Measurements from ENCODE around the gene PSMG4. TPM values are rescaled to one million over a fixed set of nuclear protein-coding genes. Genes with fewer than 3 reads are reported as not detected.

Gene PSMG4
- total and polyA plus RNA-seq, 5 donors: 7.9 to 16.7 (median 10.2) TPM

DNA sequence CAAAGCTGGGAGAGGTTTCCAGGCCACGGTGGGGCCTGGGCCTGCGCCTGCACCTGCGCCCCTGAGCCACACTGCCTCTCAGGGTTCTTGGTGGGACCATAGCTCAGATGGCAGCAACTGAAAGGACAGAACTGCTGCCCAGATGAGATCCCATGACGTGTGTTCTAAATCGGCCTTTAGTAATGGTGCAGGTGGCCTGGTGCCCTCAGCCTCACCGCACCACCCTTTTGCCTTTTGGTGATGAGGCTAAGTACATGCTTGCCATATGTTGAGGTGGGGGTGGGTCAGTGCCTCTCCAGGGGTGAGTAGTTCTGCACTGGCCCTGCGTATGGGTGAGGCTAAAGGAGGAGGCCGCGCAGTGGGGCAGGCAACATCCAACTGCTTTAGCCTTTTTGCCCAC, 7.4 kb downstream of the PSMG4 start:
- ATAC-seq: no peak
- WGBS: 60% methylated on average over 9 of the region's 9 CpGs
- intact Hi-C loops (cut with DNase I): no loop called here

DNA sequence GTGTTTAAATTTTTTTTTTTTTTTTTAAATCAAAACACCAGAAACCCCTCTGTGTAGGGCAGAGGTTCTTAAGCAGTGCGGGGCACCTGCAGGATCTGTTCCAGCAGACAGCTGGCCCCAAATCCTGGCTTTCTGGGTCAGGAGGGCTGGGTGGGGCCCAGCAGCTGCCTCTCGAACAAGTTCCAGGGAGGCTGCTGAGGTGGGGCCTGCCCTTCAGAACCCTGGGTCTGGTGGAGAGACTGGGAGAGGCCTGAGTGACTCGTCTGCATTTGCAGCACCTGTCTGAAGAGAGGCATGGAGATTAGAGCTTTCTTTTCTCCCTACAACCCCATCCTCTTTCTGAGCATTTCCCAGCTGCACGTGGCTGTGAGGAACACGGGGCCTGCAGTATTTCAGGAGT, 8.4 kb downstream of the PSMG4 start:
- Histone ChIP-seq H3K4me1 (ENCODE audit: control insufficient read depth, insufficient read depth, low read length) (no peaks in the 10 kb centered on the region), H3K9me3 (ENCODE audit: control insufficient read depth, low read length) (no peaks in the 10 kb centered on the region), H3K4me3 (ENCODE audit: low read length) (no peak overlapping the region), H3K27ac (ENCODE audit: low read length) (no peak overlapping the region), H3K27me3 (ENCODE audit: control insufficient read depth, insufficient read depth) (no peaks in the 10 kb centered on the region)
- DNase-seq (peak in 1 of 3 donors; percentile 17), ATAC-seq (no peak)
- 76% methylated on average over 5 of the region's 5 CpGs for WGBS
- intact Hi-C loops (cut with DNase I): no loop called here

More for the DNA sequence above, 7.4 kb downstream of the PSMG4 start:
- H3K27me3 ChIP-seq (ENCODE audit: control insufficient read depth, insufficient read depth): no peaks in the 10 kb centered on the region
- no peaks in the 10 kb centered on the region for H3K9me3 ChIP-seq (ENCODE audit: control insufficient read depth, low read length)
- H3K4me3 ChIP-seq (ENCODE audit: low read length): no peak overlapping the region
- H3K27ac ChIP-seq (ENCODE audit: low read length): no peak overlapping the region
- DNase-seq: peak in 1 of 3 donors; percentile 41
- no peaks in the 10 kb centered on the region for H3K4me1 ChIP-seq (ENCODE audit: control insufficient read depth, insufficient read depth, low read length)

DNA sequence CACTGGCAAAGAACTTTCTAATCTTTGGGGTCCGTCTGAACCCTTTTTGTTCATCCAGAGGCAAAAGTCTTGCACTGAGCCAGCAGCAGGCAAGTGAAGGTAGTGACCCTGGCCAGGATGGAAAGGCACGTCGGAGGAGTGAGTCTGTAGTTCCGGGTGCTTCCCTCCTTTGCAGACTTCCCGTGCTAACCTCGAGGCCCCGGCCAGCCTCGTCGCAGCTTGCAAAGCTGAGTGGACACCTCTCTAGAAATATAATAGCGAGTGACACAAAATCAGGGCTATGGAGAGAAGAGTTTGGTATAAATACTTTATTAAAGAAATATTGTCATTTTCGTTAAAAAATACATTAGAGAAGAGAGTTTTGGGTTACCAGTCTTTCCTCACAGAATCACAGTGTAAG, 9.9 kb downstream of the PSMG4 start:
- Histone ChIP-seq H3K27ac (ENCODE audit: low read length) (no peak overlapping the region), H3K4me1 (ENCODE audit: control insufficient read depth, insufficient read depth, low read length) (no peaks in the 10 kb centered on the region), H3K9me3 (ENCODE audit: control insufficient read depth, low read length) (no peaks in the 10 kb centered on the region), H3K27me3 (ENCODE audit: control insufficient read depth, insufficient read depth) (no peaks in the 10 kb centered on the region), H3K4me3 (ENCODE audit: low read length) (no peak overlapping the region)
- ATAC-seq (no peak), DNase-seq (peak in 1 of 3 donors; percentile 22)
- intact Hi-C loops (cut with DNase I): no loop called here
- whole genome bisulfite sequencing: 79% methylated on average over 11 of the region's 11 CpGs

DNA sequence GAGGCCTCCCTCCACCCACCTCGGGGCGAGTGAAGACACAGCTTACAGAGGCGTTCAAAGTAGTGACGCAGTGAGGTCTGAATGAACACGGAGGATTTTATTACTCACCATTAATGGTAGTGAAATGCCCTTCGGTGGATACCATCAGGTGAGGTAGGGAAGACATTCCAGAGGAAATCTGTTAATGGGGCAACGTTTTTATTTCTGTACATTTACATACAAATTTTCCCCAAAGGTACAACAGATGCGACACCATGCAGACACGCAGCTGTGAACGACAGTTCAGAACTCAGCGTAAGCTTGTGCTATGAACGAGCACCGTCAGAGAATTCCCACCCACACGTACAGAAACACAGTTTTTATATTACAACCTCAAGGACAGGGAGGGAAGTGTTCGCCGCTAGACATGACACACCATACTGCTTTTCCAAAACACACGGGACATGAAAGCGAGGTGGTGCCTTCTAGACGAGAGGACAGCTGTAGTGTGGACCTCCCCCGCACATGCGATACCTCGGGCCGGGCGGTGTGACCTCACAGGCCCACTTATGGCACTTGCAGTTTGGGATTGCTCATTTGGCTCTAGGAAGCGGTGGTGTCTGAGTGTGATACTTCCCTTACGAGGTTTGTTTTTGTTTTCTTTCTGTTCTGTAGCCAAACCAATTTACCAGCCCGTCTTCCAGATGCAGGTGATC, 10.7 kb downstream of the PSMG4 start:
- no peaks in the 10 kb centered on the region for H3K4me1 ChIP-seq (ENCODE audit: control insufficient read depth, insufficient read depth, low read length)
- peak in 1 of 3 donors; percentile 57 for DNase-seq
- H3K4me3 ChIP-seq (ENCODE audit: low read length): no peak overlapping the region
- WGBS: 84% methylated on average over 27 of the region's 27 CpGs
- H3K9me3 ChIP-seq (ENCODE audit: control insufficient read depth, low read length): no peaks in the 10 kb centered on the region
- no peak for ATAC-seq
- H3K27me3 ChIP-seq (ENCODE audit: control insufficient read depth, insufficient read depth): no peaks in the 10 kb centered on the region
- intact Hi-C loops (cut with DNase I): no loop called here
- H3K27ac ChIP-seq (ENCODE audit: low read length): no peak overlapping the region

DNA sequence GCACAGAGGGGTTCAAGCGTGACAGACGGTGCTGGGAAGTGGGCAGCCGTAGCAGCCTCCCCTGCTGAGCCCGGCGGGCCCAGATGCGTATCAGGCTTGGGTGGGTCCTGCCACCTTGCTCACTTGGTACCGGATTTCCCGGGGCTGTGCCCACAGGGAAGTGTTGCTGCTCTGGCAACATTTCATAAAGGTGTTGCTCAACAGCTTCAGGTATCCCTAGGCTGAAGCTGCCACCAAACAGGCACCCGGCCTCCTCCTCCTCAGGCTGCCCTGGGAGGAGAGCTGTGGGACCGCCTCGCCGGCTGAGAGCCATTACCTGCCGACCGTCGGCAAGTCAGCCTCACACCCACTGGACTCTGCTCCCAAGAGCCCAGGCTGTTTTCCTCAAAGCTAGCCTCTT, 11.5 kb downstream of the PSMG4 start:
- H3K27me3 ChIP-seq (ENCODE audit: control insufficient read depth, insufficient read depth): no peaks in the 10 kb centered on the region
- H3K27ac ChIP-seq (ENCODE audit: low read length): no peak overlapping the region
- DNase-seq (peak in 1 of 3 donors; percentile 21), ATAC-seq (no peak)
- intact Hi-C loops (cut with DNase I): loop anchor here in 1 of 4 donors (10.0 kb wide), 1 partner anchor 715 kb away; no protein-coding TSS in a partner anchor
- no peaks in the 10 kb centered on the region for H3K9me3 ChIP-seq (ENCODE audit: control insufficient read depth, low read length)
- H3K4me1 ChIP-seq (ENCODE audit: control insufficient read depth, insufficient read depth, low read length): no peaks in the 10 kb centered on the region
- no peak overlapping the region for H3K4me3 ChIP-seq (ENCODE audit: low read length)
- WGBS: 86% methylated on average over 15 of the region's 15 CpGs

DNA sequence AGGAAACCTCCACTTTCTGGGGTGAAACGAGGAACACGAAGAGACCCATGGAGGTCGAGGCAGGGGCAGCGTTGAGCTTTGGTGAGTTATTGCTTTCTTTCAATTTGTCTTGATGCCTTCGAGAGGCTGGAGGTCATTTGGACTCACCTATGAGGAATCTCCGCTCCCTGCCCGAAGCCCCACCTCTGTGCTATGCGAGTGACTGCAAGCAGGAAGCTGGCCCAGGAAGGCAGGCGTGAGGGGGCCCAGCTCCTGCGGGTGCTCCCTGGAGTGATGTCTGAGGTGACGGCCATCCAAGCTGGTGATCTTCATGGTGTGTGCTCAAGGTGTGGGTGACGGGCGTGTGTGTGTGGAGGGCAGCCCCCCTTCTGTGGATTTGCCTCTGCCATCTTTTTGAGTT, 13.0 kb downstream of the PSMG4 start:
- H3K9me3 ChIP-seq (ENCODE audit: control insufficient read depth, low read length): no peaks in the 10 kb centered on the region
- H3K27ac ChIP-seq (ENCODE audit: low read length): no peak overlapping the region
- no peak for ATAC-seq
- H3K4me3 ChIP-seq (ENCODE audit: low read length): no peak overlapping the region
- no peaks in the 10 kb centered on the region for H3K4me1 ChIP-seq (ENCODE audit: control insufficient read depth, insufficient read depth, low read length)
- WGBS: 91% methylated on average over 13 of the region's 13 CpGs
- intact Hi-C loops (cut with DNase I): loop anchor here in 1 of 4 donors (10.0 kb wide), 1 partner anchor 713 kb away; no protein-coding TSS in a partner anchor
- no peaks in the 10 kb centered on the region for H3K27me3 ChIP-seq (ENCODE audit: control insufficient read depth, insufficient read depth)
- DNase-seq: peak in 1 of 3 donors; percentile 19

DNA sequence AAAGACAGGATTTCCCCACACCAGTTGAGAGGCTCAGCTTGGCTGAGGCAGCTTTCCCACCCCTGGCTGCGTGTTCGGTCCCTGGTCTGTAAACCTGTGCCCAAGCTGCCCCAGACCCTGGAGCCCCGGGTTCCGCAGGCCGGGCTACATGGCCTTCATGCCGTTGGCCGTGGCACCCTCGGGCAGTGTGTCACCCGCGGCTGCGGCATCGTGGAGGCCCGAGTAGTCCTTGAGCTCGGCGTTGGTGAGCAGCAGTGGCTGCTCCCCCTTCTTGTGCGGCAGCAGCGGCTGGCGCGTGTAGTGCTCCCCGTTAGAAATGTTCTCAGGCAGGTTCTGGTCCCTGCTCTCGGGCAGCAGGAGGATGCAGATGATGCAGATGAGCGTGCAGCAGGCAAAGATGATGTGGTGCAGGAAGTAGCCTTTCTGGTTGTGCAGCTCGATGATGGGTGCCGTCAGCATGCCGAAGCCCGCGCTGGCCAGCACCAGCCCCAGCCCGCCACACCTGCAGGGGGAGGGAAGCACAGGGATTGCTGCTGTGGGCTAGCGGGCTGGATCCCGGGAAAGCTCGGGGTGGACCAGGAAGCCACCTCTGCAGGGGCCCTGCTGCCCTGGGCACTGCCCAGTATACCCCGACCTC, 14.3 kb downstream of the PSMG4 start:
- Histone ChIP-seq H3K4me1 (ENCODE audit: control insufficient read depth, insufficient read depth, low read length) (no peaks in the 10 kb centered on the region), H3K27ac (ENCODE audit: low read length) (no peak overlapping the region), H3K9me3 (ENCODE audit: control insufficient read depth, low read length) (no peaks in the 10 kb centered on the region), H3K27me3 (ENCODE audit: control insufficient read depth, insufficient read depth) (no peaks in the 10 kb centered on the region), H3K4me3 (ENCODE audit: low read length) (no peak overlapping the region)
- intact Hi-C loops (cut with DNase I): loop anchor here in 1 of 4 donors (10.0 kb wide), 1 partner anchor 712 kb away; no protein-coding TSS in a partner anchor
- WGBS: 94% methylated on average over 32 of the region's 32 CpGs
- no peak for ATAC-seq
- DNase-seq: peak in 2 of 3 donors; percentile 41 to 52

DNA sequence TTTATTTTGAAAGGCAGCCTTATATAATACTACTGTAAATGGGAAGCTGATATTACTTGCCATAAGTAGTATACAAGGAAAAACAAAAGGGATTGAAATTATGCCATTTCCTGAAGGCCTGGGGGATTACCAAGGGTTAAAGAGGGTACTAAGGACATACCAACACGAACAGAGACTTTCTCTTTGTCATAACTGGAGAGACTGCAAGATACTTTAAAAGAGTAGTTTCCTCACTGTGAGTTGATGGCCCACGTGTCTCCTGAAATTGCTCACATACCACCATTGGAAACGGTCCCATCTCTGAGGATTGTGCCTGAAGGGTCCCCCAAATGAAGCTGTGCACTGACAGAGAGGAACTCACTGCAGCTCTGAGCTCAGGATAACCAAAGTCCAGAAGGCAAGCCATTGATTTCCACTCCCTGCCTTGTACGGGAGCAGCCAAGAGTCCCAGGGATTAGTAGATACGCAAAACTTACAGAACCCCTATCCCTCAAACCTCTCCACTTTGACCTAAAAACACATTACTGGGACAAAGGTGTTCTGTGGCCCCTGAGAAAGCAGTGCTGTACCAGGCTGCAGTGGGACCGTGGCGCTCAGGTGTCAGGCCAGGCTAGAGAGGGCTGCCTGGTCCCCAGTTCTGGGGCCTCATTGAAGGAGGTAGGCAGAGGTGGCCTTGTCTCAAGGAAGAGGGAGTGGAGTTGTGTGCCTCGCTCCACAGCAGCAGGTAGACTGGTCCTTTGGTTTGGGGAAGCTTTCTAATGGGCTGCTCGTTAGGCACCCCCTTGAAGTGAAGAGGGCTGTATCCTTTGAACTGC, 15.2 kb downstream of the PSMG4 start:
- WGBS: 76% methylated on average over 9 of the region's 9 CpGs
- Histone ChIP-seq H3K4me3 (ENCODE audit: low read length) (no peak overlapping the region), H3K27me3 (ENCODE audit: control insufficient read depth, insufficient read depth) (no peaks in the 10 kb centered on the region), H3K9me3 (ENCODE audit: control insufficient read depth, low read length) (no peaks in the 10 kb centered on the region), H3K27ac (ENCODE audit: low read length) (no peak overlapping the region), H3K4me1 (ENCODE audit: control insufficient read depth, insufficient read depth, low read length) (no peaks in the 10 kb centered on the region)
- ATAC-seq: no peak
- intact Hi-C loops (cut with DNase I): loop anchor here in 1 of 4 donors (10.0 kb wide), 1 partner anchor 711 kb away; no protein-coding TSS in a partner anchor
- peak in 2 of 3 donors; percentile 19 to 25 for DNase-seq

DNA sequence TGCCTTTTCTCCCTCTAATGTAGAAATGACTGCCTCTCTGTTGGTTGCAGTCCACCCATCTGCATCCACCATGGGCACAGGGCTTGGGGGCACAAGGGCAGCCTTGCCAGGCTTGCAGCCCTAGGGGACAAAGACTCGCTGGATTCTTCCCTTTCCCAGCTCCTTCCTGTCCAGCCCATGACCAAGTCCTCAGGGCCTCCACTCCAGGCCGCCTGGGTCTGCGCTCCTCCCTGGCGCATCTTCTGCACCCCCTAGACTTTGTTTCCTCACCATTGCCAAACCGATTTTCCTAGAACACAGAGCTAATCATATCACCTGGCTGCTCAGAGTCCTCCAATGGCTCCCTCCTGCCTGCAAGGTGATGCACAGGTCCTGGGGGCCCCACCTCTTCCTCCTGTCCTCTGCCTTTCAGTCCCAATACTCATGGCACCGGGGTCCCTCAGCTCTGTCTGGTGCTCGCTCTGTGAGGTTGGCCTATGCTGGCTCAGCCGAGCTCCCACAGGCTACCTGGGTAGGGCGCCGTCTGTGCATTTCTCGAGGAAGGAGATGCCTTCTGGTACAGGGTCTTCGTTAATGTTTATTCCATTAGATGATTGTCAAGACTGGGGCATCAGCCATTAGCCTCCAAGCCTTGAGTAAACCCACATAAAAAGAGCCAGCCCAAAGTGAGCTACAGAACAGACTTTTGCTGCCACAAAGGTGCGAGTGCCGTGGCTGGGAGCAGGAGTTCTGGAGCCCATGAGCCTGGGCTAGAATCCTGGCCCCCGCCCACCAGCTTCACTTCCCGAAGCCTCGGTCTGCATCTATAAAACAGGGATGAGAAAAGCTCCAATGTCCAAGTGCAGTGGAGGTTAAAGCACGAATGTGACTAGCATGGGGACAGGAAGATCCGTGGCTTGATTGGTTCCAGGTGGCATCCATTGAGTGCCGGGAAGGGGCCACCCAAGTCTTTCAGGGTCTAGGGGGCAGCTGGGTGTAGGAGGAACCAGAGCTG, 17.7 kb downstream of the PSMG4 start:
- intact Hi-C loops (cut with DNase I): loop anchor here in 3 of 4 donors (2.0 to 10.0 kb wide), 3 partner anchors 456 to 708 kb away; no protein-coding TSS in a partner anchor
- Histone ChIP-seq H3K27me3 (ENCODE audit: control insufficient read depth, insufficient read depth) (no peaks in the 10 kb centered on the region), H3K4me3 (ENCODE audit: low read length) (no peak overlapping the region), H3K4me1 (ENCODE audit: control insufficient read depth, insufficient read depth, low read length) (no peaks in the 10 kb centered on the region), H3K9me3 (ENCODE audit: control insufficient read depth, low read length) (no peaks in the 10 kb centered on the region), H3K27ac (ENCODE audit: low read length) (no peak overlapping the region)
- 85% methylated on average over 20 of the region's 20 CpGs for WGBS
- ATAC-seq (no peak), DNase-seq (peak in 1 of 3 donors; percentile 23)

DNA sequence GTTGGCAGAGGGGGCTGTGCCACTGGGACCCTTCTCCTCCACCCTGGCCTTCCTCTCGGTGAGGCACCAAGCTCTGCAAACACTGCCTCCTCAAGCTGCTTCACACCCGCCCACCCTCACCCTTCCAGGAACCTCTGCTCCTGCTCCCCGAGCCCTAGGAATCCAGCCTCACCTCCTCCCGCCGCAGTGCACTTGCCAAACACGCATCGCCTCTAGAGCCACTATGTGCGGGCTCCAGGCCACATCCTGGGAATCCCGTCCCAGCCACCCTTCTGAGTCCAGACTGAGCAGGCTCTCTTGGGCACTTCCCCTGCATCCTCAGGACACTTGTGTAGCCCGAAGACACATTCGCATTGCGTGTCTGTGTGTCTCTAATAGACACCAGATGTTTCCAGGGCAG, 18.5 kb downstream of the PSMG4 start:
- ATAC-seq (no peak), DNase-seq (peak in 1 of 3 donors; percentile 57)
- intact Hi-C loops (cut with DNase I): loop anchor here in 3 of 4 donors (2.0 to 10.0 kb wide), 3 partner anchors 455 to 708 kb away; no protein-coding TSS in a partner anchor
- Histone ChIP-seq H3K4me3 (ENCODE audit: low read length) (no peak overlapping the region), H3K27ac (ENCODE audit: low read length) (no peak overlapping the region), H3K4me1 (ENCODE audit: control insufficient read depth, insufficient read depth, low read length) (no peaks in the 10 kb centered on the region), H3K9me3 (ENCODE audit: control insufficient read depth, low read length) (no peaks in the 10 kb centered on the region), H3K27me3 (ENCODE audit: control insufficient read depth, insufficient read depth) (no peaks in the 10 kb centered on the region)
- WGBS: 78% methylated on average over 12 of the region's 12 CpGs
